GM21717 (cell line): ENCODE results near the gene SH3RF2.
A peak's percentile ranks its signal among the peaks of the same experiment; 100 is the strongest.
"Not testable (repeated sequence)": the region's sequence is repeated elsewhere in the genome, so short reads cannot be mapped to it uniquely, and the experiment has no call there.

Experiments
- ATAC-seq: cut with Tn5 transposase; IDR thresholded peaks from one replicate; pipeline ENCODE4 v1.9.1; 2021; ENCODE audit warnings: mild to moderate bottlenecking, moderate library complexity; ENCODE audit not compliant: unreplicated experiment

The SH3RF2 gene

GRCh38 chr5:146072595-146072994, 136.2 kb downstream of the SH3RF2 start:
- ATAC-seq, result no peak

GRCh38 chr5:146073239-146073900, 137.0 kb downstream of the SH3RF2 start:
- ATAC-seq, result no peak

GRCh38 chr5:146076028-146076427, 139.7 kb downstream of the SH3RF2 start:
- ATAC-seq, result no peak

GRCh38 chr5:146076455-146076854, 140.1 kb downstream of the SH3RF2 start:
- ATAC-seq, result no peak

GRCh38 chr5:146078566-146078965, 142.2 kb downstream of the SH3RF2 start:
- no peak for ATAC-seq

GRCh38 chr5:146079695-146080373, 143.5 kb downstream of the SH3RF2 start:
- no peak for ATAC-seq

GRCh38 chr5:146081556-146081955, 145.2 kb downstream of the SH3RF2 start:
- ATAC-seq, result no peak

GRCh38 chr5:146082798-146083197, 146.4 kb downstream of the SH3RF2 start:
- peak; percentile 92 for ATAC-seq

GRCh38 chr5:146084376-146084775, 148.0 kb downstream of the SH3RF2 start:
- no peak for ATAC-seq

GRCh38 chr5:146088098-146088497, 151.7 kb downstream of the SH3RF2 start:
- no peak for ATAC-seq

GRCh38 chr5:146089287-146089686, 152.9 kb downstream of the SH3RF2 start:
- ATAC-seq, result no peak

GRCh38 chr5:146091881-146092280, 155.5 kb downstream of the SH3RF2 start:
- ATAC-seq, result no peak

GRCh38 chr5:146098047-146098446, 161.7 kb downstream of the SH3RF2 start:
- no peak for ATAC-seq

- no peak for ATAC-seq
Measured at GRCh38 chr5:146101646-146102045, 165.3 kb downstream of the SH3RF2 start.

- no peak for ATAC-seq
Measured at GRCh38 chr5:146103594-146103993, 167.2 kb downstream of the SH3RF2 start.

- no peak for ATAC-seq
Measured at GRCh38 chr5:146105477-146105876, 169.1 kb downstream of the SH3RF2 start, which contains the start of gene PLAC8L1. Gene PLAC8L1 (minus strand): TSS chr5:146105577. CDS start chr5:146104311, 1,266 bp downstream.

- no peak for ATAC-seq
Measured at GRCh38 chr5:146107901-146108300, 171.5 kb downstream of the SH3RF2 start.

- not testable (repeated sequence) for ATAC-seq
Measured at GRCh38 chr5:146108870-146109269, 172.5 kb downstream of the SH3RF2 start.

GRCh38 chr5:146109379-146109778, 173.0 kb downstream of the SH3RF2 start:
- no peak for ATAC-seq

GRCh38 chr5:146111409-146111808, 175.0 kb downstream of the SH3RF2 start:
- ATAC-seq, result no peak

GRCh38 chr5:146112476-146112875, 176.1 kb downstream of the SH3RF2 start:
- ATAC-seq, result no peak
